Measurements from ENCODE around the gene PRR30. TPM values are rescaled to one million over a fixed set of nuclear protein-coding genes. Genes with fewer than 3 reads are reported as not detected.

Gene PRR30
- total and polyA plus RNA-seq, 10 of the 15 experiments (the other 5 are each of a cell fraction or from before 2014, with no cell fraction given) = not detected

DNA sequence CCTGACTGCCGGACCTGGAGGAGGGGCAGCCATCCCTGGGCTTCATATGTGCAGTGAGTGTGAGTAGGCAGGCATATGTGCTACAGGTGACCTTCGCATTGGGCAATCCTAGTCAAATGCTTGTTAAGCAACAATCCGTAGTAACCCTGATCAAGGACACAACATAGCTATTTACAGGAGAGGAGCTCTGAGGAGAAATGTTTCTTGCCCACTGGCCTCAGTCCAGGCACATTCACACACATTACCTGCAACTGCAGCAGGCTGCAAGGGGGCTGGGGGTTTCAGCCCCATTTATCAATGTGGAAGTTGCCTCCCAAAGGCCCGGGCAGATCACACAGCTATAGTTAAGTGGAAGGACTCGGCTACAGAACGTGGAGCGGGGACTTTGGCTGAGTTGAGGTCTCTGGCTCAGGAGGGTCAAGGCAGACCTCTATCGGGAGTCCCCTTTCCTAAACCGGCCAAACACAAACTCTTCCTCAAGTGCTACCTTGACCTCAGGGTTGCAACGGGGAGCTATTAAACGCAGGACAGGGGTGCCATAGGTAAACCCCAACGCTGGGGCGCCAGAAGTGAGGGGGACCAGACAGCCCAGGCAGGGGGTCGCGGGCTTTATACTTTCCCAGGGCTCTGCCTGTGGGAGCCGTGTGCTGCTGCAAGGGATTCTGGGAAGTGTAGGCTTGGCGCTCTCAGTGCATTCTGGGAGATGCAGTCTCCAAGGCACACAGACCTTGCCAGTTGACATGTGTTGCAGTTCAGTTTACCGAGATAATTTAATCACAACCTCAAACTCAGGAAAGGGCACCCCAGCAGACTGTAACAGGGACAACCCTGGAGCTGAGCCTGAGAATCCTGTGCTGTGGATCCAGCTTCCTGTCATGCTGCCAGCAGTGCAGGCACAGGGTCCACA lies 43.2 kb downstream of the PRR30 start (continued):
- TF ChIP-seq RELA (IDR thresholded peaks at IDR 0.05; ENCODE audit: borderline replicate concordance, partially characterized antibody) (no peak), SMC3 (IDR thresholded peaks at IDR 0.05; ENCODE audit: borderline replicate concordance, low read length) (no peak), ZNF207 (IDR thresholded peaks at IDR 0.05; ENCODE audit: borderline replicate concordance) (no peak), SP1 (IDR thresholded peaks at IDR 0.05; ENCODE audit: low read depth, low read length) (no peak), CBFB (IDR thresholded peaks at IDR 0.05; ENCODE audit: low read depth) (no peak), ATF2 (IDR thresholded peaks at IDR 0.05; ENCODE audit: low read length) (no peak), CREM (IDR thresholded peaks at IDR 0.05; ENCODE audit: low read depth) (no peak), LARP7 (IDR thresholded peaks at IDR 0.05) (no peak), RAD51 (IDR thresholded peaks at IDR 0.05) (no peak), ETV6 (conservative IDR thresholded peaks at IDR 0.05 in 1 of 2, IDR thresholded peaks at IDR 0.05 in 1 of 2; ENCODE audit: borderline replicate concordance in 1 of 2, low read depth in 1 of 2) (no peak), ATF7 (IDR thresholded peaks at IDR 0.05; ENCODE audit: low read depth) (no peak), YY1 (IDR thresholded peaks at IDR 0.05; ENCODE audit: low read depth, low read length) (0 out of 2 replicates have a peak, but pooled peaks have one; percentile 17), BACH1 (IDR thresholded peaks at IDR 0.05; ENCODE audit: borderline replicate concordance) (no peak), SIN3A (IDR thresholded peaks at IDR 0.05; ENCODE audit: low read depth, low read length) (no peak), RB1 (IDR thresholded peaks at IDR 0.05; ENCODE audit: borderline replicate concordance) (no peak), SMAD1 (IDR thresholded peaks at IDR 0.05; ENCODE audit: low read depth, partially characterized antibody) (no peak), SREBF2 (IDR thresholded peaks at IDR 0.05; ENCODE audit: low read length) (no peak), IKZF1 (conservative IDR thresholded peaks at IDR 0.05) (peak; percentile 62), FOXM1 (IDR thresholded peaks at IDR 0.05; ENCODE audit: low read depth, low read length) (no peak), MTA2 (IDR thresholded peaks at IDR 0.05; ENCODE audit: low read depth) (no peak), PAX5 (IDR thresholded peaks at IDR 0.05; ENCODE audit: borderline replicate concordance, low read depth, low read length) (no peak), GATAD2B (conservative IDR thresholded peaks at IDR 0.05; ENCODE audit: low read depth) (no peak)
- TF ChIP-seq, protein P1, sequence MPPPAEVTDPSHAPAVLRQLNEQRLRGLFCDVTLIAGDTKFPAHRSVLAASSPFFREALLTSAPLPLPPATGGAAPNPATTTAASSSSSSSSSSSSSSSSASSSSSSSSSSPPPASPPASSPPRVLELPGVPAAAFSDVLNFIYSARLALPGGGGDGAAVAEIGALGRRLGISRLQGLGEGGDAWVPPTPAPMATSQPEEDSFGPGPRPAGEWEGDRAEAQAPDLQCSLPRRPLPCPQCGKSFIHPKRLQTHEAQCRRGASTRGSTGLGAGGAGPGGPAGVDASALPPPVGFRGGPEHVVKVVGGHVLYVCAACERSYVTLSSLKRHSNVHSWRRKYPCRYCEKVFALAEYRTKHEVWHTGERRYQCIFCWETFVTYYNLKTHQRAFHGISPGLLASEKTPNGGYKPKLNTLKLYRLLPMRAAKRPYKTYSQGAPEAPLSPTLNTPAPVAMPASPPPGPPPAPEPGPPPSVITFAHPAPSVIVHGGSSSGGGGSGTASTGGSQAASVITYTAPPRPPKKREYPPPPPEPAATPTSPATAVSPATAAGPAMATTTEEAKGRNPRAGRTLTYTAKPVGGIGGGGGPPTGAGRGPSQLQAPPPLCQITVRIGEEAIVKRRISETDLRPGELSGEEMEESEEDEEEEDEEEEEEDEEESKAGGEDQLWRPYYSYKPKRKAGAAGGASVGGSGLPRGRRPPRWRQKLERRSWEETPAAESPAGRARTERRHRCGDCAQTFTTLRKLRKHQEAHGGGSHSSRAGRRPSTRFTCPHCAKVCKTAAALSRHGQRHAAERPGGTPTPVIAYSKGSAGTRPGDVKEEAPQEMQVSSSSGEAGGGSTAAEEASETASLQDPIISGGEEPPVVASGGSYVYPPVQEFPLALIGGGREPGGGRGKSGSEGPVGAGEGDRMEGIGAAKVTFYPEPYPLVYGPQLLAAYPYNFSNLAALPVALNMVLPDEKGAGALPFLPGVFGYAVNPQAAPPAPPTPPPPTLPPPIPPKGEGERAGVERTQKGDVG (CRISPR knock-in tag; IDR thresholded peaks at IDR 0.05) = no peak
- TF ChIP-seq, protein P2, sequence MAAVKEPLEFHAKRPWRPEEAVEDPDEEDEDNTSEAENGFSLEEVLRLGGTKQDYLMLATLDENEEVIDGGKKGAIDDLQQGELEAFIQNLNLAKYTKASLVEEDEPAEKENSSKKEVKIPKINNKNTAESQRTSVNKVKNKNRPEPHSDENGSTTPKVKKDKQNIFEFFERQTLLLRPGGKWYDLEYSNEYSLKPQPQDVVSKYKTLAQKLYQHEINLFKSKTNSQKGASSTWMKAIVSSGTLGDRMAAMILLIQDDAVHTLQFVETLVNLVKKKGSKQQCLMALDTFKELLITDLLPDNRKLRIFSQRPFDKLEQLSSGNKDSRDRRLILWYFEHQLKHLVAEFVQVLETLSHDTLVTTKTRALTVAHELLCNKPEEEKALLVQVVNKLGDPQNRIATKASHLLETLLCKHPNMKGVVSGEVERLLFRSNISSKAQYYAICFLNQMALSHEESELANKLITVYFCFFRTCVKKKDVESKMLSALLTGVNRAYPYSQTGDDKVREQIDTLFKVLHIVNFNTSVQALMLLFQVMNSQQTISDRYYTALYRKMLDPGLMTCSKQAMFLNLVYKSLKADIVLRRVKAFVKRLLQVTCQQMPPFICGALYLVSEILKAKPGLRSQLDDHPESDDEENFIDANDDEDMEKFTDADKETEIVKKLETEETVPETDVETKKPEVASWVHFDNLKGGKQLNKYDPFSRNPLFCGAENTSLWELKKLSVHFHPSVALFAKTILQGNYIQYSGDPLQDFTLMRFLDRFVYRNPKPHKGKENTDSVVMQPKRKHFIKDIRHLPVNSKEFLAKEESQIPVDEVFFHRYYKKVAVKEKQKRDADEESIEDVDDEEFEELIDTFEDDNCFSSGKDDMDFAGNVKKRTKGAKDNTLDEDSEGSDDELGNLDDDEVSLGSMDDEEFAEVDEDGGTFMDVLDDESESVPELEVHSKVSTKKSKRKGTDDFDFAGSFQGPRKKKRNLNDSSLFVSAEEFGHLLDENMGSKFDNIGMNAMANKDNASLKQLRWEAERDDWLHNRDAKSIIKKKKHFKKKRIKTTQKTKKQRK (IDR thresholded peaks at IDR 0.05; ENCODE audit: low read depth, low read length) = no peak

All from GM12878 (cell line).